GM21528 (cell line): ENCODE data around the gene SSR1.

Source experiments
- ATAC-seq: cut with Tn5 transposase; IDR thresholded peaks from one replicate; pipeline ENCODE4 v1.9.1; 2021; ENCODE audit warnings: mild to moderate bottlenecking, moderate library complexity; ENCODE audit not compliant: unreplicated experiment, low FRiP score

Gene SSR1

GRCh38 chr6:7218406-7218988 lies 94.5 kb downstream of the SSR1 start:
- ATAC-seq: no peak
